Calu3 (cell line): ENCODE data around the gene MTERF1. TPM values are rescaled to one million over a fixed set of nuclear protein-coding genes. Genes with fewer than 3 reads are reported as not detected.

Experiments
- BruUV-seq: library from RNA; stranded (reverse); fragments of 400-500 nt; replicated peaks from 2 replicates; lab custom pipeline; 2021; lab: Mats Ljungman, UMichigan
- CTCF ChIA-PET: fragments of 300-600 bp; sonication (Branson Sonifier 250); formaldehyde crosslinking; loops from one replicate; lab custom pipeline; 2022; ENCODE audit warnings: antibody characterized with exemption; lab: Charles Lee
- DNase-seq: peaks from one replicate; pipeline ENCODE4 v3.0.0; 2022
- H3K27ac Mint-ChIP-seq: one replicate; pipeline ENCODE4 v1.8.0; 2022; ENCODE audit warnings: mixed read lengths; ENCODE audit not compliant: unreplicated experiment
- H3K27me3 Mint-ChIP-seq: one replicate; pipeline ENCODE4 v1.8.0; 2022; ENCODE audit warnings: mixed read lengths; ENCODE audit not compliant: unreplicated experiment
- H3K36me3 Mint-ChIP-seq: one replicate; pipeline ENCODE4 v1.8.0; 2022; ENCODE audit warnings: mild to moderate bottlenecking, moderate library complexity, mixed read lengths; ENCODE audit not compliant: insufficient read depth, unreplicated experiment
- H3K4me1 Mint-ChIP-seq: one replicate; pipeline ENCODE4 v1.8.0; 2022; ENCODE audit warnings: mild to moderate bottlenecking, low read depth, mixed read lengths; ENCODE audit not compliant: unreplicated experiment
- H3K4me3 Mint-ChIP-seq: one replicate; pipeline ENCODE4 v1.8.0; 2022; ENCODE audit warnings: mild to moderate bottlenecking, low read depth, moderate library complexity, mixed read lengths; ENCODE audit not compliant: unreplicated experiment
- H3K9me3 Mint-ChIP-seq: one replicate; pipeline ENCODE4 v1.8.0; 2022; ENCODE audit warnings: low read depth, mixed read lengths; ENCODE audit not compliant: unreplicated experiment
- CTCF ChIP-seq: fragments of 200-600 bp; IDR thresholded peaks from one replicate; pipeline ENCODE4 v1.8.0; 2022; ENCODE audit warnings: antibody characterized with exemption; ENCODE audit not compliant: unreplicated experiment
- intact Hi-C: fragments of 100-400 bp; cut with micrococcal nuclease; formaldehyde crosslinking; loops from one replicate; pipeline ENCODE4 v1.10.0; 2022; ENCODE audit not compliant: unreplicated experiment
- total RNA-seq: library from RNA; stranded (reverse); gene quantifications from 2 replicates; pipeline ENCODE4 v1.2.3, GENCODE V29; 2022

MTERF1 gene
- total RNA-seq, 1 experiment from 2014 or later = 11.5 TPM

- Mint-ChIP-seq H3K4me3 (no peak overlapping the region), H3K27ac (no peak overlapping the region), H3K36me3 (no peaks in the 10 kb centered on the region), H3K27me3 (no peaks in the 10 kb centered on the region), H3K4me1 (peaks cover 8% of the 10 kb centered on the region), H3K9me3 (no peaks in the 10 kb centered on the region)
- TF ChIP-seq CTCF = no peak
- no TSS peak for BruUV-seq
- CTCF ChIA-PET = no interaction called here
- intact Hi-C loops = no loop called here
- DNase-seq = no peak
Observed at GRCh38 chr7:91827169-91827568, 53.3 kb downstream of the MTERF1 start.

- no peaks in the 10 kb centered on the region for H3K36me3 Mint-ChIP-seq
- TF ChIP-seq CTCF = no peak
- BruUV-seq = no TSS peak
- no peak overlapping the region for H3K4me3 Mint-ChIP-seq
- H3K27ac Mint-ChIP-seq = no peak overlapping the region
- H3K4me1 Mint-ChIP-seq = peaks cover 8% of the 10 kb centered on the region
- CTCF ChIA-PET = no interaction called here
- no peak for DNase-seq
- no peaks in the 10 kb centered on the region for H3K9me3 Mint-ChIP-seq
- intact Hi-C loops = no loop called here
- H3K27me3 Mint-ChIP-seq = no peaks in the 10 kb centered on the region
Observed at GRCh38 chr7:91826377-91826776, 54.1 kb downstream of the MTERF1 start.

GRCh38 chr7:91824201-91824600, 56.3 kb downstream of the MTERF1 start:
- TF ChIP-seq CTCF = no peak
- no peak overlapping the region for H3K4me3 Mint-ChIP-seq
- H3K36me3 Mint-ChIP-seq = no peaks in the 10 kb centered on the region
- DNase-seq = no peak
- no peaks in the 10 kb centered on the region for H3K27me3 Mint-ChIP-seq
- peaks cover 8% of the 10 kb centered on the region for H3K4me1 Mint-ChIP-seq
- CTCF ChIA-PET = no interaction called here
- no peaks in the 10 kb centered on the region for H3K9me3 Mint-ChIP-seq
- intact Hi-C loops = no loop called here
- no peak overlapping the region for H3K27ac Mint-ChIP-seq
- BruUV-seq = no TSS peak

Other genes with a start within 250 kb of the MTERF1 start
- gene AKAP9, start 60.2 kb upstream of the MTERF1 start, total RNA-seq = 28.9 and 33.4 TPM in 2 replicates